Measurements from ENCODE around the gene ZBTB12.

- TF ChIP-seq, protein P1, sequence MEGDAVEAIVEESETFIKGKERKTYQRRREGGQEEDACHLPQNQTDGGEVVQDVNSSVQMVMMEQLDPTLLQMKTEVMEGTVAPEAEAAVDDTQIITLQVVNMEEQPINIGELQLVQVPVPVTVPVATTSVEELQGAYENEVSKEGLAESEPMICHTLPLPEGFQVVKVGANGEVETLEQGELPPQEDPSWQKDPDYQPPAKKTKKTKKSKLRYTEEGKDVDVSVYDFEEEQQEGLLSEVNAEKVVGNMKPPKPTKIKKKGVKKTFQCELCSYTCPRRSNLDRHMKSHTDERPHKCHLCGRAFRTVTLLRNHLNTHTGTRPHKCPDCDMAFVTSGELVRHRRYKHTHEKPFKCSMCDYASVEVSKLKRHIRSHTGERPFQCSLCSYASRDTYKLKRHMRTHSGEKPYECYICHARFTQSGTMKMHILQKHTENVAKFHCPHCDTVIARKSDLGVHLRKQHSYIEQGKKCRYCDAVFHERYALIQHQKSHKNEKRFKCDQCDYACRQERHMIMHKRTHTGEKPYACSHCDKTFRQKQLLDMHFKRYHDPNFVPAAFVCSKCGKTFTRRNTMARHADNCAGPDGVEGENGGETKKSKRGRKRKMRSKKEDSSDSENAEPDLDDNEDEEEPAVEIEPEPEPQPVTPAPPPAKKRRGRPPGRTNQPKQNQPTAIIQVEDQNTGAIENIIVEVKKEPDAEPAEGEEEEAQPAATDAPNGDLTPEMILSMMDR (conservative IDR thresholded peaks at IDR 0.05; ENCODE audit: low read length), result no peak
- no peak for TF ChIP-seq EZH2phosphoT487 (IDR thresholded peaks at IDR 0.05; ENCODE audit: borderline replicate concordance, low read depth, low read length)
Measured at GRCh38 chr6:31946370-31946885, 44.5 kb upstream of the ZBTB12 start.

Measured in OCI-LY7 (cell line).